HG02588 (cell line): ENCODE measurements around the gene PPP1R15B.

Experiments used
- ATAC-seq: cut with Tn5 transposase; IDR thresholded peaks from one replicate; pipeline ENCODE4 v1.9.1; 2021; ENCODE audit warnings: mild to moderate bottlenecking, moderate library complexity; ENCODE audit not compliant: unreplicated experiment

Gene PPP1R15B

GRCh38 chr1:204421441-204421840 is 9.8 kb upstream of the PPP1R15B start:
- no peak for ATAC-seq

- no peak for ATAC-seq
These were observed 8.7 kb upstream of the PPP1R15B start for GRCh38 chr1:204420039-204421004.

GRCh38 chr1:204419064-204419403 is 7.4 kb upstream of the PPP1R15B start:
- ATAC-seq, result no peak

GRCh38 chr1:204418174-204419063 is 6.8 kb upstream of the PPP1R15B start:
- no peak for ATAC-seq

GRCh38 chr1:204417074-204417997 is 5.7 kb upstream of the PPP1R15B start:
- ATAC-seq, result no peak

GRCh38 chr1:204416589-204417073 is 5.0 kb upstream of the PPP1R15B start:
- no peak for ATAC-seq

GRCh38 chr1:204415351-204415750 is 3.7 kb upstream of the PPP1R15B start:
- no peak for ATAC-seq

GRCh38 chr1:204414016-204414415 is 2.4 kb upstream of the PPP1R15B start:
- no peak for ATAC-seq

- ATAC-seq, result no peak
These were observed 1.5 kb upstream of the PPP1R15B start for GRCh38 chr1:204413170-204413535.

- peak; percentile 21 for ATAC-seq
These were observed 748 bp downstream of the PPP1R15B start for GRCh38 chr1:204410688-204411450.

- ATAC-seq, result no peak
These were observed 1.6 kb downstream of the PPP1R15B start for GRCh38 chr1:204409836-204410687.

- ATAC-seq, result no peak
These were observed 2.5 kb downstream of the PPP1R15B start for GRCh38 chr1:204409123-204409522.

GRCh38 chr1:204408602-204409001 is 3.0 kb downstream of the PPP1R15B start:
- ATAC-seq, result no peak

- ATAC-seq, result no peak
These were observed 3.5 kb downstream of the PPP1R15B start for GRCh38 chr1:204408074-204408507.

GRCh38 chr1:204407295-204407971 is 4.2 kb downstream of the PPP1R15B start:
- no peak for ATAC-seq

GRCh38 chr1:204406621-204407020 is 5.0 kb downstream of the PPP1R15B start:
- ATAC-seq, result no peak

- ATAC-seq, result no peak
These were observed 5.6 kb downstream of the PPP1R15B start for GRCh38 chr1:204405988-204406387.

GRCh38 chr1:204404629-204405028 is 7.0 kb downstream of the PPP1R15B start:
- ATAC-seq, result no peak
